Activated gamma-delta T cell treated with Interleukin-2 at 50 U/mL for 16 hours (primary cell): ENCODE results near the gene SPATA2.

Source experiments
- DNase-seq: peaks from one replicate; pipeline ENCODE4 v3.0.0-alpha.2; 2020

SPATA2 gene

DNA sequence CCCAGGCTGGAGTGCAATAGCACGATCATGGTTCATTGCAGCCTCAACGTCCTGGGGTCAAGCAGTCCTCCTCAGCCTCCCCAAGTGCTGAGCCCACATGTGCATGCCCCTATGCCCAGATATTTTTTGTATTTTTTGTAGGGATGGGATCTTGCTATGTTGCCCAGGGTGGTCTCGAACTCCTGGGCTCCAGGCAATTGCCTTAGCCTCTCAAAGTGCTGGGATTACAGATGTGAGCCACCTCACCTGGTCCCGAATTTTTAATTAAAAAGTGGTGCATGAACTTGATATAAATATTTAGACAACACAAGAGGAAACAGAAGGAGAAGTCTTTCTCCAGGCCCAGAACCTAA lies 13.8 kb upstream of the SPATA2 start:
- no peak for DNase-seq

GRCh38 chr20:49928411-49929141 lies 13.2 kb upstream of the SPATA2 start:
- DNase-seq: peak; percentile 84

DNA sequence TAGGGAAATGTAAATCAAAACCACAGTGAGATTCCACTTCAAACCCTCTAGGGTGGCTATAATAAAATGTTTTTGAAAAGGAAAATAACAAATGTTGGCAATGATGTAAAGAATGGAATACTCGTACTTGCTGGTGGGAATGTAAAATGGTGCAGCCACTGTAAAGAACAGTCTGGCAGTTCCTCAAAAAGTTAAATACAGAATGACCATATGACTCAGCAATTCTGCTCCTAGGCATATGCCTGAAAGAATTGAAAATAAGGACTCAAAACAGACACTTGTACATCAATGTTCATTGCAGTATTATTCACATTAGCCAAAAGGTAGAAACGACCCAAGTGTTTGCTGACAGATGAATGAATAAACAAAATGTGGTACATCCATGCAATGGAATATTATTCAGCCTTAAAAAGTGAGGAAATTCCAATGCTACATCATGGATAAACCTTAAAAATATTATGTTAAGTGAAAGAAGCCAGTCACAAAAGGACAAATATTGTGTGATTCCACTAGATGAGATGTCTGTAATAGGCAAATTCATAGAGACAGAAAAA lies 10.6 kb upstream of the SPATA2 start:
- DNase-seq: no peak

GRCh38 chr20:49924247-49924646 lies 8.9 kb upstream of the SPATA2 start:
- DNase-seq: no peak

- no peak for DNase-seq
Measured at GRCh38 chr20:49919461-49919860, 4.1 kb upstream of the SPATA2 start.

GRCh38 chr20:49919009-49919408 lies 3.7 kb upstream of the SPATA2 start:
- DNase-seq: no peak

DNA sequence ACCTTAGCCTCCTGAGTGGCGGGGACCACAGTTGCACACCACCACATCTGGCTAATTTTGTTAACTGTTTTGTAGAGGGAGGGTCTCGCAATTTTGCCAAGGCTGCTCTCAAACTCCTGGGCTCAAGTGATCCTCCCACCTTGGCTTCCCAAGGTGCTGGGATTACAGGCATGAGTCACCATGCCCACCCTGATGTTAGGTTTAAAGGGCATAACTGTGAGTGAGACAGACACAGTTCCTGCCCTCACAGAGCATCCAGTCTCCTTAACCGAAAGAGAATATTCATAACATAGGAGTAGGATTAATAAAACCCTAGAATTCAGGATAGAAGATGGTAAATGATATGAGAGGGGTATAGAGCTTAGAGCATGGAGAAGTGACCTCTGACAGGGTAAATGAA lies 3.1 kb upstream of the SPATA2 start:
- no peak for DNase-seq

DNA sequence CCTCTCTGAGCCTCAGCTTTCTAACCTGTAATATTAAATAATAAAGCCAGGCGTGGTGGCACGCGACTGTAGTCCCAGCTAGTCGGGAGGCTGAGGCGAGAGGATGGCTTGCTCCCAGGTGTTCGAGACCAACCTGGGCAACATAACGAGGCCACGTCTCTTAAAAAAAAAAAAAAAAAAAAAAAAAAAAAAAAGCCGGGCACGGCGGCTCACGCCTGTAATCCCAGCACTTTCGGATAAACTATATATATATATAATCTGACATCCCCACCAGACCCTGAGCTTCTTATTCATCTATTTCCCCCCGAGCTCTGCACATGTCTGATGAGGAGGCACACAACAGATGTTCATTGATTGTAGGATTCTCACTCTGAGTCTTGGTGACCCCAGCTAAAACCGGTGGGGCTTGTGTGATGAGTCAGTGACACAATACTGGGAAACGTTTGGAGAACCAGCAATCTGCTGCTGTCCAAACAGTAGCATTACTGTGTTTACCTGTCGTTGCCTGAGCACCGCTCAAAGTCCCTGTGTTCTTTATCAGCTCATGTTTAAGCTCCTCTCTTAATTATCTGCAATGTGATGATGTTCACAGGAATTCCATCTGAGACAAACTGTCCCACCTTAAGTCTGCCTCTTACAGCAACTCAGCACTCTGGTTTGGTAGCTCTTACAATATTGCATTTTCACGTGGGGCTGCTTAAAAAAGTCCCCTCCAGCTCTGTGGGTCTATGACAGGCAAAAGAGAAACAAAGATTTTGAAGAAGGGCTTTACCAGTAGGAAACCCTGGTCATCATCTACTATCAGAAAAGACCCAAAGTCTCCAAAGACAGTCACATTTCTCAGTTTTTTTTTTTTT lies 1.0 kb upstream of the SPATA2 start:
- no peak for DNase-seq

- no peak for DNase-seq
Measured at GRCh38 chr20:49915118-49915379, 280 bp downstream of the SPATA2 start.

- peak; percentile 8 for DNase-seq
Measured at GRCh38 chr20:49914310-49915117, 815 bp downstream of the SPATA2 start.

- DNase-seq: no peak
Measured at GRCh38 chr20:49913399-49914047, 1.8 kb downstream of the SPATA2 start.

DNA sequence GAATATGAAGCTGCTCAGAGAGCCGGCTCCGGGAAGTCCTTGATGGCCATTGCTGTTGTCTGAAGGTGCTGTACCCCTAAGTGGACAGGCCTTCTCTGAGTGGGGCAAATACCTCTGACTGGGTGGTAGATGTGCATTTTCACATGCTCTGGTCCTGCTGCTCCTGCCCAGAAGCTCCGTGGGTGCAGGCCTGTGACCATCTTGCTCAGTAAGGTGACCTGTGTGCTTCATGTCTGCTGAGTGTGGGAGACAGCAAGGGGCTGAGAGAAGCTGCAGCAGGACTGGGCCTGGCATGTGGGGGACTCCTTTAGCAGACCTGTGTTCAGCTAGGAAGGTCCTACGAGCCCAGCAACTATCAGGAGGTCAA lies 5.0 kb downstream of the SPATA2 start:
- DNase-seq: no peak

DNA sequence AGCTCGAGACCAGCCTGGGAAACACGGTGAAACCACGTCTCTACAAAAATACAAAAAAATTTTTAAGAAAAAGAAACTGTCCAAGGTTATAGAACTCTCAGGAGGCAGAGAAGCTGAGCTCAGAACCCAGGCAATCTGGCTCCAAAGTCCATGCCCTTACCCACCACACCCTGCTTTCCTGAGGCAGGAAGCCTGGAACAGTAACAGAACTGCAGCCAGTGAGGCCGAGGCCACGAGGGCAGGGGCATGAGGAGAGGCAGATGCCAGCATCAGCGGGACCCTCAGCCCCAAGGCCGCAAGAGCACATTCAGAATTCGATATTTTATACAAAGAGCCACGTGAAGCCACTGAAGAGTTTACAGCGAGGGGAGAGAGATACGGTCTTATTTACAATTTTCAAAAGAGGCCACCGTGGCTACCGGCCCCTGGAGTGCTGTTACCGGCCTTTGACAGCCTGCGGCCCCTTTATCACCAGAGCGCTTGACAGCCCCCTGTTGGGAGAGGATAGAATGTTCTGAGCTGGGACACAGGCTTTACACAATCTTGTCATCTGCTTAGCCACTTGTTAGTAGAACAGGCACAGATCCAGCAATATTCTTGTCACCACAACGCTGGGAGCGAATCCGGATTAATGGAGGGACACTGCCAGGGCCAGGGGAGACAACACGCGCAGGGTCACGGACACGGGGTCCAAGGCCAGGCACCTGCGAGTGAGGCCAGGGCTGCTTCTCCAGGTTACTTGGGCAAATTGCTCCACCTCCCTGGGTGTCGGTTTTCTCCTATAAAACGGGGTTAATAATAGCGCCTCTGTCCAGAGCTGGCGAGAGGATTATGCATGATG lies 5.6 kb downstream of the SPATA2 start:
- no peak for DNase-seq

DNA sequence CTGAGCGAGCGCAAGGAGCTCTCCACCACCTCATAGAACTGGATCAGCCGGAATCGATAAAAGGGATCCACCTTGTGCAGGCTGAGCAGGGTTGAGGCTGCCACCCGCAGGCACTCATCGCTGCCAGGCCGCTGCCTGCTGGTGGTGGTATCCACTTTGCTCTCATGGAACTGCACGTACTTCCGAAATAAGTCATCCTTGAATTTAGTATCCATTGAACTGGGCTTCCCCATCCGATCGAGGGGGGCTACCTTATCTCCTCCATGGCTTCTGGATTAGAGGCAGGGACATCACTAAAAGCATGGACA lies 7.1 kb downstream of the SPATA2 start:
- DNase-seq: no peak

- DNase-seq: no peak
Measured at GRCh38 chr20:49907405-49908257, 7.7 kb downstream of the SPATA2 start.

- DNase-seq: no peak
Measured at GRCh38 chr20:49906615-49907154, 8.6 kb downstream of the SPATA2 start.

DNA sequence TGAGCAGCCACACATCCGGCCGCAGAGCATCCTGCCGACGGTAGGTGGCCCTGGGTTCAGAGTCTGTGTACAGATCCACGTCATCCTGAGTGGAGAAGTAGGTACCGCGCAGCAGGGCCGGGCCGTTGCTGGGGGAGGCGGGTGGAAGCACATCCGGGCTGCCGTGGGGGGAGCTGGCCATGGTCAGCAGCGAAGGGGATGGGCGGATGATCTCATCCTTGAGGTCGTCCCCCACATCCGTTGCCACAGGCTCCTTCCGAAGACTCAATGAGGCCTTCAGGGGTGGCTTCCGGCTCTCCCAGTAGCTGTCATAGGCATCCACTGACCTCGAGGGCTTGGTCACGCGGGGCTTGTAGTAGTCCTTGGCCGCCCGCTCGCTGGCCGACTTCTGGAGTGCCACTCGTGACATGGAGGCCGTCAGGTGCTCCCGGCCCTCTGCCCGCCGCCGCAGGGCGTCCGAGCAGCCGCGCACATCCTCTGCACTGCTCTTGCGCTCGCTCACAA lies 9.2 kb downstream of the SPATA2 start:
- no peak for DNase-seq

- no peak for DNase-seq
Measured at GRCh38 chr20:49905415-49906091, 9.8 kb downstream of the SPATA2 start.

DNA sequence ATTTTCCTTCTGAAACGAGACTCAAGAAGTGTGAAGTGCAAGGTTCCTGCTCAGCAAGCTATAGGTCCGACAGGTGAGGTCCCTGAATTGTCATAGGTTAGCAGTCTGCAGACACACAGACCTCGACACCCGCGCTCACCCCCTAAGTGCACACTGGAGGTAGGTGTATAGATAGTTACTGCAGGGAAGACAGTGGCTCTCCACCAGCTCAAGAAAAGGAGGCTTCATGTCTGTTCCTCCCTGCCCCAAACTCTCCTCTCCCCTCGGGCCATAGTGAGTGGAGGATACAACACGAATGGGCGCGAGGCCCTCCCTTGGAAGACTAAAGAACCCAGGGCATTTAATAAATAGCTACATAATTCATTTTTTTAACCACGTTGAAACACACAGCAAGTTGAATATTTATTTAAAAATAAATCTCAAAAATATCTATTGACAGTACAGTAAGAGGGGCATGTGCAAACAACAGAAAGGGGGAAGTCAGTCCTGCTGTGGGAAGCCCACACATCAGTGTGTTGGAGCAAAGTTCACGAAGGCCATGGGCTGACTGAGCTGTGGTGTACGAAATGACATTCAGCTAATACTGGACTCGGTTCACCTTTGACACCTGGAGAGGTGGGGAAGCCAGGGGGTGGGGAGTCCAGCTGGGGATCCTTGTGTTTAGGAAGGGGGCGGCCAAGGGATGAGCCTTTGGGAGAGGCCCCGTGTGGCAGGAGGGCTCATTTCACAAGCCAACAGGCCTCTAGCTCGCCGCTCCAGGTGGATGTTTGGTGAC lies 10.7 kb downstream of the SPATA2 start:
- no peak for DNase-seq
